ENCODE data around the gene TTLL8.
"Not testable (repeated sequence)": the region's sequence is repeated elsewhere in the genome, so short reads cannot be mapped to it uniquely, and the experiment has no call there.

Gene TTLL8

GRCh38 chr22:50088096-50088495 lies 30.0 kb upstream of the TTLL8 start:
- TF ChIP-seq EZH2 (optimal IDR thresholded peaks at IDR 0.05; ENCODE audit: low read depth, low read length) (no peak), EZH2phosphoT487 (IDR thresholded peaks at IDR 0.05; ENCODE audit: low read length) (no peak)
- TF ChIP-seq, protein P1, sequence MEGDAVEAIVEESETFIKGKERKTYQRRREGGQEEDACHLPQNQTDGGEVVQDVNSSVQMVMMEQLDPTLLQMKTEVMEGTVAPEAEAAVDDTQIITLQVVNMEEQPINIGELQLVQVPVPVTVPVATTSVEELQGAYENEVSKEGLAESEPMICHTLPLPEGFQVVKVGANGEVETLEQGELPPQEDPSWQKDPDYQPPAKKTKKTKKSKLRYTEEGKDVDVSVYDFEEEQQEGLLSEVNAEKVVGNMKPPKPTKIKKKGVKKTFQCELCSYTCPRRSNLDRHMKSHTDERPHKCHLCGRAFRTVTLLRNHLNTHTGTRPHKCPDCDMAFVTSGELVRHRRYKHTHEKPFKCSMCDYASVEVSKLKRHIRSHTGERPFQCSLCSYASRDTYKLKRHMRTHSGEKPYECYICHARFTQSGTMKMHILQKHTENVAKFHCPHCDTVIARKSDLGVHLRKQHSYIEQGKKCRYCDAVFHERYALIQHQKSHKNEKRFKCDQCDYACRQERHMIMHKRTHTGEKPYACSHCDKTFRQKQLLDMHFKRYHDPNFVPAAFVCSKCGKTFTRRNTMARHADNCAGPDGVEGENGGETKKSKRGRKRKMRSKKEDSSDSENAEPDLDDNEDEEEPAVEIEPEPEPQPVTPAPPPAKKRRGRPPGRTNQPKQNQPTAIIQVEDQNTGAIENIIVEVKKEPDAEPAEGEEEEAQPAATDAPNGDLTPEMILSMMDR (IDR thresholded peaks at IDR 0.05; ENCODE audit: low read length): no peak
- Histone ChIP-seq H3K79me2 (ENCODE audit: low read length) (no peaks in the 10 kb centered on the region), H3F3A (ENCODE audit: insufficient read depth, low read length) (no peaks in the 10 kb centered on the region), H3K36me3 (replicated peaks; ENCODE audit: insufficient read depth, low read length) (no peaks in the 10 kb centered on the region), H3K9ac (ENCODE audit: low read length) (no peak overlapping the region), H3K27ac (ENCODE audit: low read length) (no peak overlapping the region), H2AFZ (ENCODE audit: low read length) (no peak overlapping the region), H3K4me2 (ENCODE audit: low read depth, low read length) (no peak overlapping the region), H3K9me3 (replicated peaks; ENCODE audit: insufficient read depth, low read length) (no peaks in the 10 kb centered on the region), H4K20me1 (ENCODE audit: insufficient read depth, low read length) (no peaks in the 10 kb centered on the region), H3K27me3 (replicated peaks; ENCODE audit: insufficient read depth, low read length) (peaks cover 43% of the 10 kb centered on the region), H3K4me1 (ENCODE audit: low read length) (peaks cover 2% of the 10 kb centered on the region; the same call in 1 of the 2 replicates), H3K9me2 (replicated peaks; ENCODE audit: insufficient read depth, low read length) (no peaks in the 10 kb centered on the region), H3K4me3 (ENCODE audit: low read length) (no peak overlapping the region)
- no peak for DNase-seq

DNA sequence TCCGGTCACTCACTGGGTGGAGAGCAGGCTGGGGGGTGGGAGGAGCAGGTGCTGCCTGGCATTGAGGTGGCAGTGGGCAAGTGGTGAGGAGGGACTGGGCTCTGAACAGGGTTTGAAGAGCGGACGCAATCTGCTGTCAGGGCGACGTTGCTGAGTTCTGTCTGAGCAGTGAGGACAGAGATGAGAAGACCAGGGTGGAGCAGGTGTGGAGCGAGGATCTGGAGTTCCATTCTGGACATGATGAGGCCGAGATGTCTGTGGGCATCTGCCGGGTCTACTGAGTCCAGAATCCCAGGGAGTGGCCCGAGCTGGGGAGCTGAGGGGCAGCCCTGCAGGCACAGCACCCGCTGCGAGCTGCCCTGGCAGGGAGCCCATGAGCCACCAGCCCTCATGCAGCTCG lies 29.5 kb upstream of the TTLL8 start:
- Histone ChIP-seq H3K4me2 (ENCODE audit: low read depth, low read length) (no peak overlapping the region), H3K36me3 (replicated peaks; ENCODE audit: insufficient read depth, low read length) (no peaks in the 10 kb centered on the region), H3K9me3 (replicated peaks; ENCODE audit: insufficient read depth, low read length) (no peaks in the 10 kb centered on the region), H3K79me2 (ENCODE audit: low read length) (no peaks in the 10 kb centered on the region), H3K27me3 (replicated peaks; ENCODE audit: insufficient read depth, low read length) (peaks cover 42% of the 10 kb centered on the region), H3K4me3 (ENCODE audit: low read length) (no peak overlapping the region), H3K9ac (ENCODE audit: low read length) (no peak overlapping the region), H3K27ac (ENCODE audit: low read length) (no peak overlapping the region), H3K4me1 (ENCODE audit: low read length) (peaks cover 4% of the 10 kb centered on the region; the same call in 1 of the 2 replicates), H2AFZ (ENCODE audit: low read length) (no peak overlapping the region), H3F3A (ENCODE audit: insufficient read depth, low read length) (no peaks in the 10 kb centered on the region), H4K20me1 (ENCODE audit: insufficient read depth, low read length) (no peaks in the 10 kb centered on the region), H3K9me2 (replicated peaks; ENCODE audit: insufficient read depth, low read length) (no peaks in the 10 kb centered on the region)
- no peak for DNase-seq
- no peak for TF ChIP-seq EZH2 (optimal IDR thresholded peaks at IDR 0.05; ENCODE audit: low read depth, low read length)
- TF ChIP-seq EZH2phosphoT487 (IDR thresholded peaks at IDR 0.05; ENCODE audit: low read length): no peak
- TF ChIP-seq, protein P1 (IDR thresholded peaks at IDR 0.05; ENCODE audit: low read length): no peak

- H3K27me3 ChIP-seq (replicated peaks; ENCODE audit: insufficient read depth, low read length): peaks cover 41% of the 10 kb centered on the region
- H2AFZ ChIP-seq (ENCODE audit: low read length); H3K27ac ChIP-seq (ENCODE audit: low read length); H3K4me3 ChIP-seq (ENCODE audit: low read length); H3K9me3 ChIP-seq (replicated peaks; ENCODE audit: insufficient read depth, low read length); H3F3A ChIP-seq (ENCODE audit: insufficient read depth, low read length); H3K79me2 ChIP-seq (ENCODE audit: low read length); H4K20me1 ChIP-seq (ENCODE audit: insufficient read depth, low read length); H3K4me2 ChIP-seq (ENCODE audit: low read depth, low read length); DNase-seq; H3K9me2 ChIP-seq (replicated peaks; ENCODE audit: insufficient read depth, low read length); H3K36me3 ChIP-seq (replicated peaks; ENCODE audit: insufficient read depth, low read length); H3K9ac ChIP-seq (ENCODE audit: low read length); H3K4me1 ChIP-seq (ENCODE audit: low read length): not testable (repeated sequence)
Observed at GRCh38 chr22:50086975-50087374, 28.9 kb upstream of the TTLL8 start.

- TF ChIP-seq EZH2phosphoT487 (IDR thresholded peaks at IDR 0.05; ENCODE audit: low read length) (no peak), EZH2 (optimal IDR thresholded peaks at IDR 0.05; ENCODE audit: low read depth, low read length) (no peak)
- TF ChIP-seq, protein P1 (IDR thresholded peaks at IDR 0.05; ENCODE audit: low read length): no peak
Observed at GRCh38 chr22:50086526-50086925, 28.4 kb upstream of the TTLL8 start.

More at GRCh38 chr22:50086526-50086925, 28.4 kb upstream of the TTLL8 start:
- H4K20me1 ChIP-seq (ENCODE audit: insufficient read depth, low read length): no peaks in the 10 kb centered on the region
- no peak overlapping the region for H3K4me3 ChIP-seq (ENCODE audit: low read length)
- no peaks in the 10 kb centered on the region for H3K9me2 ChIP-seq (replicated peaks; ENCODE audit: insufficient read depth, low read length)
- H3K4me2 ChIP-seq (ENCODE audit: low read depth, low read length): no peak overlapping the region
- DNase-seq: no peak
- no peaks in the 10 kb centered on the region for H3F3A ChIP-seq (ENCODE audit: insufficient read depth, low read length)
- H2AFZ ChIP-seq (ENCODE audit: low read length): no peak overlapping the region
- peaks cover 4% of the 10 kb centered on the region; the same call in 1 of the 2 replicates for H3K4me1 ChIP-seq (ENCODE audit: low read length)
- H3K27ac ChIP-seq (ENCODE audit: low read length): no peak overlapping the region
- H3K9me3 ChIP-seq (replicated peaks; ENCODE audit: insufficient read depth, low read length): no peaks in the 10 kb centered on the region
- H3K9ac ChIP-seq (ENCODE audit: low read length): no peak overlapping the region
- H3K27me3 ChIP-seq (replicated peaks; ENCODE audit: insufficient read depth, low read length): peaks cover 42% of the 10 kb centered on the region
- no peaks in the 10 kb centered on the region for H3K36me3 ChIP-seq (replicated peaks; ENCODE audit: insufficient read depth, low read length)
- H3K79me2 ChIP-seq (ENCODE audit: low read length): no peaks in the 10 kb centered on the region
